Limb (tissue), 2 donors: ENCODE measurements around the gene IL6ST.

ENCODE experiments used
- DNase-seq, 2 donors: peaks; one replicate each; pipeline ENCODE4 v3.0.0-alpha.2; 2016; ENCODE audit errors: extremely low spot score in 2 of 2

The IL6ST gene

GRCh38 chr5:55896663-55897062, 98.1 kb downstream of the IL6ST start:
- DNase-seq: no peak

- no peak for DNase-seq
These were observed 98.5 kb downstream of the IL6ST start for GRCh38 chr5:55896238-55896637.

GRCh38 chr5:55895346-55895745, 99.4 kb downstream of the IL6ST start:
- peak in 1 of 2 donors; percentile 32 for DNase-seq

- no peak for DNase-seq
These were observed 100.6 kb downstream of the IL6ST start for GRCh38 chr5:55894135-55894534.

GRCh38 chr5:55892479-55892878, 102.3 kb downstream of the IL6ST start:
- no peak for DNase-seq

- DNase-seq: no peak
These were observed 106.6 kb downstream of the IL6ST start for GRCh38 chr5:55888205-55888604.

GRCh38 chr5:55885359-55885758, 109.4 kb downstream of the IL6ST start:
- no peak for DNase-seq
